Measurements from ENCODE around the gene PPAT.
"Not testable (repeated sequence)": the region's sequence is repeated elsewhere in the genome, so short reads cannot be mapped to it uniquely, and the experiment has no call there.

PPAT gene

DNA sequence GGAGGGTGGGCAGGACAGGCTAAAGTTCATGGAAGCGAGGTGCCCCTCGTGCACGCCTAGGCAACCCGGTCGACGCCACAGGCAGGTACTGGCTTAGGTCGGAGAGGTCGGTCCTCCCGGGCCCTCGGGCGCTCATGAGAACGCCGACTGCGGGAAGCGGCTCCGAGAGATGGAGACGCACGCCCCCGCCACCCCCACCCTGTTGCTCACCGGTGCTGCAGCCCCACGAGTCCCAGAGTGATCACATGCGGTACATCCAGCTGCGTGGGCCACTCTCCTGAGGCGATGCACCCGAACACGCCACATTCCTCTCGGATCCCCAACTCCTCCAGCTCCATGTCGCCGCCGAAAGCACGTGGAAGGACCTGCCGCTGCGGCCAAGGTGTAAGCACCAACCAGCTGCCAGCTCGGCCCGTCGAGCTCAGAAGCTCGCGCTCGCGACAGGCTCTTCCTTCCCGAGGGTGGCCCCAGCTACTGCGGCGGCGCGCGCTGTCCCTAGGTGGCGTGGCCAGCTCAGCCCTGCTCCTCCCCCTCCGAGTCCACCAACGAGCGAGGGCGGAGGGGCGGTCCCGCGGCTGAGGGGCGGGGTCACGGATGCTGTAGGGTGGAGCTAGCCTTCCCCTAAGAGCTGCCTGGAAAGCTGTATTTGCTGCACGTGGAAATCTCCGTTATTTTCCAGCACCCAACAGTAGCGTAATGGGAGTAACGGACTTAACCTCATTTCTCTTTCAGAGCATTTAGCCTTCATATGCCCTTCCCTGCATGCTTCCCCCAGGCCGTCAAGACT, at the start of gene PPAT:
TSS of gene PPAT (minus strand) at position 476 of the 787 bp plus-strand sequence. CDS start at position 338, 138 bp downstream.
- FAIRE-seq: peak; percentile 97

DNA sequence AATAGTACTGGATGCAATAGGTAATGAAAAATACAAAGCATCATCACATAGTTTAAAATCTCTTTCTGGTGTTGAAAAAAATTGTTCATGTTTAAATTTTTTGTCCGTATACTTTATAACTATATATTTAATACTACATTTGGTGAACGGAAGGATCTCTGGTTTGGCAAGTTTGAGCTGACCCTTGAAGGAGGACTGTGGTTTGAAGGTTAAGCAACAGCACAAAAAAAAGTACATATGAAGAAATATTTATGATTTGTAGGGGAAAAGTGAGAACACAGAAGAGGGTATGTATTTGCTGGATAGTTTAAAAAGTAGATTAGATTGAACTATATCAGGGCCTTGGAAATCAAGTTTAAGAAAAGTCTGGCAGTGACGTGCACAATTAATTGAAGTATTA, 45.3 kb upstream of the PPAT start:
- no peak for FAIRE-seq

DNA sequence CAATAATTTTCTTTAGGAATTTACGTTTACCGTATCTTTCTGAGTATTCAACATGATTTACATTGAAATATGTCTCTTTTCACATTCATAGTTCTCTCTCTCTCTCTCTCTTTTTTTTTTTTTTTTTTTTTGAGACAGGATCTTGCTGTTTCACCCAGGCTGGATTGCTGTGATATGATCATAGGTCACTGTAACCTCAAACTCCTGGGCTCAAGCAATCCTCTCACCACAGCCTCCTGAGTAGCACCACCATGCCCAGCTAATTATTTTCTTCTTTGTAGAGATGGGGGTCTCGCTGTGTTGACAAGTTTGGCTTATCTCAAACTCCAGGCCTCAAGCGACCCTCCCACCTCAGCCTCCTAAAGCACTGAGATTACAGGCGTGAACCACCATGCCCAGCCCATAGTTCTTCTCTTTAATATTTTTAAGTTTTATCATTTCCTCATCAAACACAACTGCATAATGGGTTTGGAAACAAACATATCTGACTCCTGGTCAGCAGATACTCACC, 41.8 kb upstream of the PPAT start:
- FAIRE-seq: no peak

DNA sequence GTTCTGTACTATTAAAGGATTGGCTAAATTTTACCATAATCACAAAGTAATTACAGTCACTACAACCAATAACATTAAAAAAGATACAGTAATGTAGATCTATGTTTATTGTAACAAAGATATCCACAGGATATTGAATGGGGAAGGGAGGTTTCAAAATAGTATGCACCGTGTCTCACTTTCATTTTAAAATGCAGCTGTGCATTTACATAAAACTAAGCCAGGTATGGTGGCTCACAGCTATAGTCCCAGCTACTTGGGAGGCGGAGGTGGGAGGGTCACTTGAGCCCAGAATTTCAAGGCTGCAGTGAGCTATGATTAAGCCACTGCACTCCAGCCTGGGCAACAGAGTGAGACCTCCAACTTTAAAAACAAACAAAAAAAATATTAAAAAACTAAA, 40.5 kb upstream of the PPAT start:
- no peak for FAIRE-seq

DNA sequence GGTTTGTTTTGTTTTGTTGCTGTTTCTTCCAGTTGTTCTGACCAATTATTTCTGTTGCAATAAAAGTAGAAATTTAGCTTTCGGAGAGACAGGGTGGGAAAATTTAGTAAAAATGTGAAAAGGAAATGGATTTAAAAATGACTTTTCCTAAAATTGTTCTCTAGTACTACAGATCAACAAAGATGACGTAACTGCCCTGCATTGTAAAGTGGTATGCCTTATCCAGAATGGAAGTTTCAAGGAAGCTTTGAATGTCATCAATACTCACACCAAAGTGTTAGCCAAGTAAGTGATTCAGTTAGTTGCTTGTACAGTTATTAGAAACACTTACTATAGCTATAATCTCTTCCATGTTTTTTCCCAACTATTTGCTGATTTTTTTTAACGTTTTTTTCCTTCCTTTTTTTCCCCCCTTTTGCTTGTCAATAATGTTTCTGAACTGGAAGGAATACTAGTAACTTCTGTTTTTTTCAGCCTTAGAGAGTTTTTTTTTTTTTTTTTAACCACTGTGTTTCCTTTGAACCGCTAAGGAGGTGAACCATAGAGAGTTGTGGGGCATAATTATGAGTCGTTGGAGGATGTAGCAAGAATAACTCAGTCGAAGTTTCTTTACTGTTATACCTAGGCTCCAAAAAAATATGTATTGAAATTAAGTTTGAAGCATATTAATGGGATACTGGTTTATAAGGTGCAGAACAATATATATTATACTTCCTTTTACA, 34.2 kb upstream of the PPAT start:
- FAIRE-seq: no peak

DNA sequence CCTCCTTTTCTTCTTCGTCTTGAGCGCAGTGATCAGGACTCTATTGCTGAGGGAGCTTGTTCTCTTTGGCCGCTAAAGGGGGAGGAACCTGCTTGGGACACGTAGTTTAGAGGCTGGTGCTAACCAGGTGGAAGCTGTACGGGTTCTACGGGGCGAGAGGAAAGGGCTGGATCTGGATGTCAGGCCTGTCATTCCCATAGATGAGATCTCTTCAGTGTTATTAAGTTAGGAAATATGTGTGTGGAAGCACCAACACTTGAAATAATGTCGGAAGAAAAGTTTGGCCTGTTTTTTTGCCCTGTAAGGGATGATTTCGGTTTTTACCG, 32.6 kb upstream of the PPAT start:
- no peak for FAIRE-seq

- peak; percentile 74 for FAIRE-seq
These were observed 32.1 kb upstream of the PPAT start, which contains the start of gene SRP72 for GRCh38 chr4:56467284-56468096. Gene SRP72, plus strand, starts transcription at chr4:56467617. Its CDS starts 19 bp downstream, at chr4:56467636.

- no peak for FAIRE-seq
These were observed 31.5 kb upstream of the PPAT start for GRCh38 chr4:56466910-56467283.

- FAIRE-seq: not testable (repeated sequence)
These were observed 30.9 kb upstream of the PPAT start for GRCh38 chr4:56466296-56466761.

GRCh38 chr4:56465599-56466295, 30.3 kb upstream of the PPAT start:
- no peak for FAIRE-seq

GRCh38 chr4:56464581-56464980, 29.2 kb upstream of the PPAT start:
- FAIRE-seq: no peak

DNA sequence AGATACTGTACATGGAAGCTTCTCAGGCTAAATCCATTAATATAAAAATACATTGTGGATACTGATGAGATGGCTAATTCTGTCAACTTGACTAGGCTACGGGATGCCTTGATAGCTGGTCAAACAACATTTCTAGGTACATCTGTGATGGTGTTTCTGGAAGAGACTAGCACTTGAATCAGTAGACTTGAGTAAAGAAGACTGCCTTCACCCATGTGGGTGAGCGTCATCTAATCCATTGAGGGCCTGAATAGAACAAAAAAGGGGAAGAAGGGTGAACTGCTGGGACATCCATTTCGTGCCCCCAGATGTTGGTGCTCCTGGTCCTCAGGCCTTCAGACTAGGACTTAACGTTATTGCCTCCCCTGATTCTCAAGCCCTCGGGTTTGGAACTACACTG, 28.3 kb upstream of the PPAT start:
- no peak for FAIRE-seq

DNA sequence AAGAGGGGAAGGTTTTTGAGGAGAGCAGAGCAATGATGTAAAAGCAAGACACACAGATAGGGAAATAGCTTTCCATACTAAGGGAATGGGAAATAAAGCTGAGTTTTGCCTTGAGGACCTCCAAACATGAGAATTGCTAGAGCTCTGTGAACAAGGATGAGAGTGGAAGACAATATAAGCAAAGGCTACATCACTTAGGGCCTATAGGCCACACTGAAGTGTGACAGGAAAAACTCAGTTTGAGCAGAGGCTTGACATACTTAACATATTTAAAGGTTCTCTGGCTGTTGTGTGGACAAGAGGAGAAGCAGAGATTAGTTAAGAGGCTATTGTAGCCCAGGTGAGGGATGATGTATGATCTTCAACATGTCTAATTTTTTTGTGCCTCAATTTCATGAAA, 26.7 kb upstream of the PPAT start:
- FAIRE-seq: no peak

DNA sequence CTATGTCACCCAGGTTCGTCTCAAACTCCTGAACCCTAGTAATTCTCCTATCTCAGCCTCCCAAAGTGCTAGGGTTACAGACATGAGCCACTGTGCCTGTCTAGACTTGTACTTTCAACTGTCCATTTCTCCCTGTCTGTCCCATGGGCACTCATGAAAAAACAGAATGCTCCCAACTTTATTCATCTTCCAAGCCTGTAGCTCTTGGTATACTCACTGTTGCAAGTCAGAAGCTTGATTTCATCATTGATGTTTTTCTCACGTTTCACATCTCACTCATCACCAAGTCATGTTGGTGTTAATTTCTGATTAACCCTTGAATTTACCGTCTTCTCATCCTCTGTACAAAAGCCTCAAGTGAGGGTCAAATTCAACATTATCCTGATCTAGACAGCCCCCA, 24.7 kb upstream of the PPAT start:
- no peak for FAIRE-seq

DNA sequence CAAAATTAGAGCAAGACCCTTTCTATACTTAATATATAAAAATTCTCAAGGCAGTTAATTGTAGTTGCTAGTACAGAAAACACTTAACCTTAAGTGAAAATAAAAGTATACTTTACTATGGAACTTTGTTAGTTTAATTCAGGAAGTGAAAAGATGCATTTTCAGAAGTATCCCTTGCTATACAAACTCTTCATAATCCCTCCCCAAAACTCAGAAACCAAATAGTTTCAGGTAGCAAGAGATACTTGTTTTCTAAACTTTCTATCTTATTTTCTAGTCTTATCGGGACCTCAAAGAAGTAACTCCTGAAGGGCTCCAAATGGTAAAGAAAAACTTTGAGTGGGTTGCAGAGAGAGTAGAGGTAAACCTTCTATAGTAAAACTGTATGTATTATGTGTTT, 14.9 kb upstream of the PPAT start:
- FAIRE-seq: peak; percentile 51

GRCh38 chr4:56449475-56449874, 14.1 kb upstream of the PPAT start:
- not testable (repeated sequence) for FAIRE-seq

DNA sequence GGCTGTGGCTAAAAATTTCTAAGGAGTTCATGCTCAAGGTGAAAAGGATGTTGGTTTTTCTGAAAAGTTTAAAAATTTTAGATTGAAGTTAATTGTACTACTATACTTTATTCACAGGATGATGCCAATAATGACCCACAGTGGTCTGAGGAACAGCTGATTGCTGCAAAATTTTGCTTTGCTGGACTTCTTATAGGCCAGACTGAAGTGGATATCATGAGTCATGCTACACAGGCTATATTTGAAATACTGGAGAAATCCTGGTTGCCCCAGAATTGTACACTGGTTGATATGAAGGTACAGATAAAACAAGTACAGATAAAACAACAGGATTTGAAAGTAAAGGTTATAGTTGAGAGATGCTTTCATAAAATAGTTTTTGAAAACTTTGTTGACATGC, 12.9 kb upstream of the PPAT start:
- no peak for FAIRE-seq

DNA sequence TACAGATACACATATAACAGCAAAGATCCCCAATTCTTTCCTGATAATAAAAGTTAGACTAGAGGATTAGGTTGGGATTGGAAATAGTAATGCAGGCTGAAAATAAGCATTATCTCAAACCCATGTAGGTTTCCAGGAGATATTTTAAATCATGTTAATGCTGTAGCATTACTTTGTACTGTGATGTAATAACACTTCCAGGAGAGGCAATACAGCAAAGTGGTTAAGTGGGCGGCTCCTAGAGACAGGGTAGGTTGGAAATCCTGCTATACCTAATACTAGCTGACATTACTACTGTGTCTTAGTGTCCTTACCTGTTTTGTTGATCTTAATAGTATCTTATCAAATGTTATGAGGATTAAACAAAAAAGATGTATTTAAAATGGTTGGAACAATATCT, 10.3 kb upstream of the PPAT start:
- FAIRE-seq: no peak

DNA sequence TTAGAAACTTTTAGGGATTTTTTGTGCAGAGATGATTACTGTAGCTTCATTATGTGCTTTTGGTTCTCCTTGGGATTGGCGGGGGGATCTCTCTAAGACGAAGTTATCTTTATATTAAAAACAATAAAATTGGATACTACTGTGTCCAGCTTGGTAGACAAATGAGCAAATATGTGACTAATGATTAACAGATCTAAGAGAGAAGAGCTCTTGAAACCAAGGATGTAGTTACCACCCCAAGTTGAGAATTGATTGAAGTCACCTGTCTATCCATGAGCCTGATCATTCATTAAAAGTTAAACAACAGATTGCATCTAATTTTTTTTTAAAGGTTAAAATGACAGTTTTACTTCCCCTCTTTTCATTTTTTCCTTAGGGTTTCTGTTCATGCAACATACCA, 9.3 kb upstream of the PPAT start:
- FAIRE-seq: no peak

DNA sequence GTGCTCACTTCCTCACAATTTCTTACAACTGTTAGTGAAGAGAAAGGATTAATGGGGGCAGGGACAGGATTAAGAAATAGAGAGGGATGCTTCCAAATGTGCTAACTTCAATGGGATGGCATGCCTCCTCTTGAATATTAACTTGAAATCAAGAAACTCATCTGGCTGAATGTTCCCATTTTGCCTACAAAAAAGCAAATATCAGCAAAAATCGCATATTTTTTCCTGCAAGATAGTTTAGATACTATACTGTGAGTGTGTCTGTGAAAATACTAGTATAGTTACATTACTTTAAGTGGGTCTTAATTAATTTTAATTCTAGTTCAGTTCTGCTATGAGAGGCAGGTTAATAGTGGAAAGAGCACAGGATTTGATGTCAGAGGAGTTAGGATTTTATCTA, 5.6 kb upstream of the PPAT start:
- no peak for FAIRE-seq

DNA sequence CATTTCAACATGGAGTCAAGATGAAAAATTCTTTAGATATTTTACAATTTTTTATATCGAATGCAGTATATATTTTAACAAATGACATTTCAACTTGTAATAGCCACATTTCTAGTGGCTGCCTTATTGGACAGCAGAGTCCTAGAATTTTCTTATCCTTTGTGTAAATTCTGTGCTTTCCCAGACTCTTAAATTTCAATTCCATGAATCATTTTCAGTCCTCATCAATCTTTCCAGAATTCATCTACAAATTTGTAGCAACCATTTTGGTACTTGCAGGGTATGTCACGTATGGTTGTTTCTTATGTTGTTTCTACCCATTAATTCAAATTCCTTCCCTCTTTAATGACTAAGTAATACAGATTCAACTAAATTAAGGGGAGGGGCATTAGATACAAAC, 3.4 kb upstream of the PPAT start:
- no peak for FAIRE-seq

- FAIRE-seq: no peak
These were observed 746 bp downstream of the PPAT start for GRCh38 chr4:56434599-56435139.
